H9 (cell line): ENCODE results near the gene SGO1. TPM values are rescaled to one million over a fixed set of nuclear protein-coding genes. Genes with fewer than 3 reads are reported as not detected.
A peak's percentile ranks its signal among the peaks of the same experiment; 100 is the strongest.

Source experiments
- DNase-seq: peaks from one replicate; pipeline ENCODE4 v3.0.0-alpha.2; 2017
- H2AFZ ChIP-seq: one replicate; pipeline ENCODE4 v1.6.1; 2013; ENCODE audit warnings: mild to moderate bottlenecking, low read length, control low read depth, moderate library complexity
- H2AK5ac ChIP-seq: 2 replicates; pipeline ENCODE4 v1.6.1; 2013; ENCODE audit warnings: low read length, control low read depth, mixed read lengths; ENCODE audit not compliant: insufficient read length
- H2BK120ac ChIP-seq: one replicate; pipeline ENCODE4 v1.6.1; 2013; ENCODE audit warnings: low read depth, mild to moderate bottlenecking, low read length, control low read depth, inconsistent platforms; ENCODE audit not compliant: poor library complexity, severe bottlenecking
- H2BK12ac ChIP-seq: 2 replicates; pipeline ENCODE4 v1.6.1; 2013; ENCODE audit warnings: low read length, control low read depth, mixed read lengths, low read depth; ENCODE audit not compliant: insufficient read length
- H2BK15ac ChIP-seq: 2 replicates; pipeline ENCODE4 v1.6.1; 2013; ENCODE audit warnings: low read depth, low read length, control low read depth
- H2BK20ac ChIP-seq: one replicate; pipeline ENCODE4 v1.6.1; 2013; ENCODE audit warnings: low read depth, mild to moderate bottlenecking, low read length, control low read depth, inconsistent platforms; ENCODE audit not compliant: poor library complexity, severe bottlenecking
- H2BK5ac ChIP-seq: 2 replicates; pipeline ENCODE4 v1.6.1; 2013; ENCODE audit warnings: low read length, control low read depth, mixed read lengths; ENCODE audit not compliant: insufficient read length
- H3K14ac ChIP-seq: 2 replicates; pipeline ENCODE4 v1.6.1; 2013; ENCODE audit warnings: low read length, control low read depth; ENCODE audit not compliant: insufficient read depth
- H3K18ac ChIP-seq: 2 replicates; pipeline ENCODE4 v1.6.1; 2013; ENCODE audit warnings: low read depth, mild to moderate bottlenecking, mixed read lengths, low read length, control low read depth; ENCODE audit not compliant: insufficient read length
- H3K23ac ChIP-seq: 2 replicates; pipeline ENCODE4 v1.6.1; 2013; ENCODE audit warnings: low read length, control low read depth, mixed read lengths, low read depth; ENCODE audit not compliant: insufficient read length
- H3K23me2 ChIP-seq: 2 replicates; pipeline ENCODE4 v1.6.1; 2013; ENCODE audit warnings: low read depth, mild to moderate bottlenecking, mixed read lengths, low read length, control low read depth; ENCODE audit not compliant: insufficient read length, poor library complexity, severe bottlenecking
- H3K27ac ChIP-seq: 2 replicates; pipeline ENCODE4 v1.5.1; 2013; ENCODE audit warnings: low read length, control low read depth, mixed read lengths, low read depth; ENCODE audit not compliant: insufficient read length
- H3K27me3 ChIP-seq: 2 replicates; pipeline ENCODE4 v1.6.1; 2013; ENCODE audit warnings: low read length, control low read depth, inconsistent platforms; ENCODE audit not compliant: insufficient read depth
- H3K4ac ChIP-seq: 2 replicates; pipeline ENCODE4 v1.6.1; 2013; ENCODE audit warnings: low read depth, mild to moderate bottlenecking, control low read depth, inconsistent platforms, low read length, moderate library complexity
- H3K4me1 ChIP-seq: 2 replicates; pipeline ENCODE4 v1.6.1; 2013; ENCODE audit warnings: low read length, control low read depth, inconsistent platforms; ENCODE audit not compliant: insufficient read depth
- H3K4me2 ChIP-seq: 2 replicates; pipeline ENCODE4 v1.6.1; 2013; ENCODE audit warnings: low read length, control low read depth, mixed read lengths; ENCODE audit not compliant: insufficient read length, insufficient read depth
- H3K56ac ChIP-seq: 2 replicates; pipeline ENCODE4 v1.6.1; 2013; ENCODE audit warnings: low read depth, mild to moderate bottlenecking, mixed read lengths, low read length, control low read depth; ENCODE audit not compliant: insufficient read length
- H3K79me1 ChIP-seq: 2 replicates; pipeline ENCODE4 v1.6.1; 2013; ENCODE audit warnings: low read depth, mild to moderate bottlenecking, moderate library complexity, low read length, control low read depth, inconsistent platforms; ENCODE audit not compliant: insufficient read depth, poor library complexity, severe bottlenecking
- H3K79me2 ChIP-seq: 2 replicates; pipeline ENCODE4 v1.6.1; 2013; ENCODE audit warnings: low read length, control low read depth, inconsistent platforms; ENCODE audit not compliant: insufficient read depth
- H3K9ac ChIP-seq: 2 replicates; pipeline ENCODE4 v1.6.1; 2013; ENCODE audit warnings: low read length, control low read depth, mixed read lengths; ENCODE audit not compliant: insufficient read length; ENCODE audit errors: extremely low read depth
- H3K9me3 ChIP-seq: one replicate; pipeline ENCODE4 v1.6.1; 2013; ENCODE audit warnings: low read depth, low read length, inconsistent platforms; ENCODE audit not compliant: control insufficient read depth
- H3T11ph ChIP-seq: one replicate; pipeline ENCODE4 v1.6.1; 2013; ENCODE audit warnings: mild to moderate bottlenecking, low read length, control low read depth, inconsistent platforms
- H4K20me1 ChIP-seq: one replicate; pipeline ENCODE4 v1.6.1; 2013; ENCODE audit not compliant: control insufficient read depth, insufficient read length, insufficient read depth
- H4K5ac ChIP-seq: 2 replicates; pipeline ENCODE4 v1.6.1; 2013; ENCODE audit warnings: low read depth, mild to moderate bottlenecking, mixed read lengths, low read length, control low read depth; ENCODE audit not compliant: insufficient read length
- H4K8ac ChIP-seq: replicated peaks from 2 replicates; pipeline ENCODE4 v1.6.1; 2013; ENCODE audit warnings: low read length, control low read depth, mixed read lengths, low read depth; ENCODE audit not compliant: insufficient read length
- H4K91ac ChIP-seq: 2 replicates; pipeline ENCODE4 v1.6.1; 2013; ENCODE audit warnings: low read depth, mild to moderate bottlenecking, moderate library complexity, mixed read lengths, low read length, control low read depth; ENCODE audit not compliant: insufficient read length
- H3K27ac Mint-ChIP-seq, 3 experiments: 2 replicates in 2 of 3; 3 replicates in 1 of 3; pipeline ENCODE4 v1.8.0; 2020 to 2021; ENCODE audit warnings: mixed read lengths in 3 of 3, mild to moderate bottlenecking in 1 of 3, moderate library complexity in 1 of 3
- H3K27me3 Mint-ChIP-seq: 2 replicates; pipeline ENCODE4 v1.8.0; 2021; ENCODE audit warnings: low read depth, mild to moderate bottlenecking, moderate library complexity, mixed read lengths
- H3K36me3 Mint-ChIP-seq, 3 experiments: 2 replicates in 2 of 3; 3 replicates in 1 of 3; pipeline ENCODE4 v1.8.0; 2020 to 2021; ENCODE audit warnings: low read depth in 3 of 3, mixed read lengths in 3 of 3; ENCODE audit not compliant: insufficient read depth in 1 of 3
- H3K4me1 Mint-ChIP-seq, 2 experiments: 2 replicates each; pipeline ENCODE4 v1.8.0; 2020; ENCODE audit warnings: mixed read lengths in 2 of 2
- H3K4me3 Mint-ChIP-seq, 2 experiments: 2 replicates in 1 of 2; 3 replicates in 1 of 2; pipeline ENCODE4 v1.8.0; 2020 to 2021; ENCODE audit warnings: mild to moderate bottlenecking in 2 of 2, mixed read lengths in 2 of 2, moderate library complexity in 1 of 2
- H3K9me3 Mint-ChIP-seq, 2 experiments: 2 replicates in 1 of 2; 3 replicates in 1 of 2; pipeline ENCODE4 v1.8.0; 2020; ENCODE audit warnings: mild to moderate bottlenecking in 2 of 2, mixed read lengths in 2 of 2, moderate library complexity in 1 of 2
- CTCF ChIP-seq: fragments of 200-600 bp; sonication (generic); conservative IDR thresholded peaks from 3 replicates; pipeline ENCODE4 v1.8.0; 2021; ENCODE audit warnings: antibody characterized with exemption, mild to moderate bottlenecking
- WGBS: extraction: QIAGEN DNeasy Blood & Tissue Kit; methylation state at CpG from one replicate; pipeline ENCODE4 v1.1.7; 2013; ENCODE audit warnings: missing lambda C conversion rate, low lambda C conversion rate, mixed read lengths; ENCODE audit not compliant: insufficient read length; ENCODE audit errors: extremely low coverage; 5-methylcytosine and 5-hydroxymethylcytosine counted together
- total RNA-seq: library from RNA; stranded (reverse); gene quantifications from 2 replicates; pipeline ENCODE4 v1.2.1, GENCODE V29; 2021

The SGO1 gene
- total RNA-seq, 1 experiment from 2014 or later: 30.7 TPM

- no peak overlapping the region for H3K27ac Mint-ChIP-seq
- Histone ChIP-seq H2BK12ac (no peak overlapping the region), H2BK120ac (no peak overlapping the region), H3K56ac (no peak overlapping the region), H3K4me2 (no peak overlapping the region), H2BK20ac (no peak overlapping the region), H2BK15ac (no peak overlapping the region), H3K23ac (no peak overlapping the region), H3K79me2 (no peaks in the 10 kb centered on the region), H4K91ac (no peak overlapping the region), H3K79me1 (no peaks in the 10 kb centered on the region), H3K27me3 (no peaks in the 10 kb centered on the region), H3K14ac (no peak overlapping the region), H3K27ac (no peak overlapping the region), H3K23me2 (no peaks in the 10 kb centered on the region), H3K18ac (no peak overlapping the region), H4K20me1 (no peaks in the 10 kb centered on the region), H4K8ac (no peak overlapping the region), H3K9ac (no peak overlapping the region), H3K9me3 (no peaks in the 10 kb centered on the region), H3T11ph (no peak overlapping the region), H2AK5ac (no peak overlapping the region), H3K4me1 (peaks cover 5% of the 10 kb centered on the region), H4K5ac (no peak overlapping the region), H2BK5ac (no peak overlapping the region), H2AFZ (no peak overlapping the region), H3K4ac (no peak overlapping the region)
- peak; percentile 82 for TF ChIP-seq CTCF
- peaks cover 0 to 3% of the 10 kb centered on the region in 2 experiments; a peak in 2 of 5 replicates for H3K9me3 Mint-ChIP-seq
- no peak overlapping the region for H3K4me3 Mint-ChIP-seq
- no peaks in the 10 kb centered on the region for H3K27me3 Mint-ChIP-seq
- H3K4me1 Mint-ChIP-seq: peaks cover 22 to 26% of the 10 kb centered on the region in 2 experiments
- no peaks in the 10 kb centered on the region for H3K36me3 Mint-ChIP-seq
- no peak for DNase-seq
- no CpG with 5 or more reads among the region's 2 CpGs for WGBS
Observed at GRCh38 chr3:20225769-20226168, 39.8 kb upstream of the SGO1 start.
